ENCODE measurements around the gene ZNF576. TPM values are rescaled to one million over a fixed set of nuclear protein-coding genes. Genes with fewer than 3 reads are reported as not detected.

Gene ZNF576
- total and polyA plus RNA-seq, 2 donors (not counting 3 experiments of a cell fraction or from before 2014, with no cell fraction given), result 19.5 to 27.7 TPM

GRCh38 chr19:43570174-43570791 lies 26.1 kb upstream of the ZNF576 start:
- Histone ChIP-seq H3K27me3 (ENCODE audit: control insufficient read depth in 2 of 2, insufficient read depth in 2 of 2, low read length in 2 of 2) (no peaks in the 10 kb centered on the region), H4K20me1 (replicated peaks; ENCODE audit: control insufficient read depth, extremely low read depth, insufficient read depth, low read length) (no peaks in the 10 kb centered on the region), H2AFZ (ENCODE audit: low read depth, low read length) (no peak overlapping the region), H3K4me3 (replicated peaks in 1 of 3; ENCODE audit: insufficient read depth in 1 of 3, low read depth in 1 of 3, low read length in 3 of 3) (no peak overlapping the region), H3K79me2 (ENCODE audit: control insufficient read depth, insufficient read depth, low read length) (no peaks in the 10 kb centered on the region), H3K9ac (replicated peaks; ENCODE audit: extremely low read depth, insufficient read depth, low read length) (no peak overlapping the region), H3K9me3 (replicated peaks; ENCODE audit: control insufficient read depth, insufficient read depth, low read length) (no peaks in the 10 kb centered on the region), H3K27ac (ENCODE audit: insufficient read depth, low read depth, low read length) (no peak overlapping the region), H3K4me1 (ENCODE audit: control insufficient read depth, extremely low read depth, insufficient read depth, low read length) (peaks cover 7% of the 10 kb centered on the region), H3K36me3 (ENCODE audit: control insufficient read depth in 2 of 2, extremely low read depth in 1 of 2, insufficient read depth in 2 of 2, low read length in 2 of 2) (no peaks in the 10 kb centered on the region), H3K9me1 (replicated peaks; ENCODE audit: control insufficient read depth, extremely low read depth, insufficient read depth, low read length) (no peaks in the 10 kb centered on the region), H3K4me2 (ENCODE audit: insufficient read depth, low read length) (no peak overlapping the region)
- no TSS peak for BruUV-seq (replicated peaks)
- TF ChIP-seq, protein P1, sequence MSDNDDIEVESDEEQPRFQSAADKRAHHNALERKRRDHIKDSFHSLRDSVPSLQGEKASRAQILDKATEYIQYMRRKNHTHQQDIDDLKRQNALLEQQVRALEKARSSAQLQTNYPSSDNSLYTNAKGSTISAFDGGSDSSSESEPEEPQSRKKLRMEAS (IDR thresholded peaks at IDR 0.05; ENCODE audit: insufficient read depth, insufficient read length), result no peak
- TF ChIP-seq FOS (IDR thresholded peaks at IDR 0.05; ENCODE audit: borderline replicate concordance, insufficient read depth, low read length) (no peak), CTCF (IDR thresholded peaks at IDR 0.05; ENCODE audit: extremely low read depth in 1 of 2, insufficient read depth in 1 of 2, low read depth in 1 of 2, low read length in 2 of 2) (no peak), EZH2 (IDR thresholded peaks at IDR 0.05; ENCODE audit: borderline replicate concordance, low read depth, low read length, severe bottlenecking) (no peak), MYC (IDR thresholded peaks at IDR 0.05; ENCODE audit: low read depth, low read length) (no peak), POLR2AphosphoS5 (IDR thresholded peaks at IDR 0.05; ENCODE audit: insufficient read depth, low read depth, low read length) (no peak), JUN (IDR thresholded peaks at IDR 0.05; ENCODE audit: borderline replicate concordance, insufficient read depth, insufficient read length, low read depth) (no peak), GATA2 (IDR thresholded peaks at IDR 0.05; ENCODE audit: insufficient read depth, insufficient read length, low read depth, low read length) (no peak), POLR2A (IDR thresholded peaks at IDR 0.05; ENCODE audit: low read depth, low read length) (no peak)
- dilution Hi-C loops (cut with MboI; ENCODE audit: extremely low pct_ligation_motif_present, low sequenced_read_pairs) (no loop called here), intact Hi-C loops (cut with micrococcal nuclease) (no loop called here)
- FAIRE-seq, result no peak
- ChIA-PET CTCF (interaction anchor here (0.6 to 1.9 kb wide), 3 partner anchors 24 to 39 kb away, joined by 3 to 6 read pairs (median 4); no protein-coding TSS in a partner anchor), POLR2A (interaction anchor here (0.6 kb wide), 1 partner anchor 15 kb away, joined by 3 read pairs; no protein-coding TSS in a partner anchor)
- DNase-seq (ENCODE audit: low read depth, low spot score), result no peak

Measured in endothelial cell of umbilical vein (primary cell).